Body of pancreas (tissue), 4 donors: ENCODE data around the gene NGF. TPM values are rescaled to one million over a fixed set of nuclear protein-coding genes. Genes with fewer than 3 reads are reported as not detected.

Experiments used
- ATAC-seq: fragments of 150-250 bp; one replicate; pipeline ENCODE4 v1.9.1; 2016
- DNase-seq, 4 donors: peaks; one replicate each; pipeline ENCODE4 v3.0.0-alpha.2; 2019
- H3K27ac ChIP-seq, 4 donors: fragments of 200-600 bp; sonication (generic); 1 replicate in 3 of 4; 2 replicates in 1 of 4; pipeline versions ENCODE4 v1.5.1 to v1.6.1; 2016 to 2019; ENCODE audit warnings: mild to moderate bottlenecking in 1 of 4, mixed read lengths in 1 of 4, moderate library complexity in 1 of 4
- H3K27me3 ChIP-seq, 2 donors: fragments of 200-600 bp; sonication (generic); one replicate each; pipeline ENCODE4 v1.6.0; 2016; ENCODE audit warnings: mild to moderate bottlenecking in 1 of 2
- H3K36me3 ChIP-seq, 2 donors: fragments of 200-600 bp; sonication (generic); replicated peaks in 1 of 2; 2 replicates each; pipeline ENCODE4 v1.5.1; 2016; ENCODE audit warnings: low read depth in 2 of 2; ENCODE audit not compliant: insufficient read depth in 1 of 2
- H3K4me1 ChIP-seq: fragments of 200-600 bp; sonication (generic); one replicate; pipeline ENCODE4 v1.6.0; 2016
- H3K4me3 ChIP-seq, 2 donors: fragments of 200-600 bp; sonication (generic); 1 replicate in 1 of 2; 2 replicates in 1 of 2; pipeline ENCODE4 v1.5.1; 2016 to 2019
- H3K9me3 ChIP-seq, 3 donors: fragments of 200-600 bp; sonication (generic); 1 replicate in 2 of 3; 2 replicates in 1 of 3; pipeline ENCODE4 v1.5.1; 2016
- POLR2A ChIP-seq, 3 donors: fragments of 450-650 bp; IDR thresholded peaks; one replicate each; pipeline ENCODE4 v1.6.1; 2016; ENCODE audit warnings: antibody characterized with exemption in 3 of 3, mild to moderate bottlenecking in 2 of 3
- WGBS, 2 donors: methylation state at CpG; one replicate each; pipeline ENCODE4 v1.1.5; 2017; 5-methylcytosine and 5-hydroxymethylcytosine counted together
- intact Hi-C: fragments of 100-400 bp; cut with DNase I; formaldehyde crosslinking; loops from one replicate; pipeline ENCODE4 v1.15.1; 2023
- total RNA-seq, 2 donors: library from RNA; depleted of rRNA; stranded (reverse); fragments of >200 nt; gene quantifications; one replicate each; pipeline ENCODE4 v1.1.0, GENCODE V29; 2016
- TF ChIP-seq, protein P1 (sequence below), 7 experiments: fragments of 450-650 bp in 4 of 7; fragments of 200-600 bp in 3 of 7; sonication (generic) in 3 of 7; IDR thresholded peaks; one replicate each; pipeline ENCODE4 v1.5.1; 2016 to 2019; ENCODE audit warnings: antibody characterized with exemption in 7 of 7

The NGF gene
- total RNA-seq, 2 donors from 2014 or later, result 3.6 TPM; not detected in 1

DNA sequence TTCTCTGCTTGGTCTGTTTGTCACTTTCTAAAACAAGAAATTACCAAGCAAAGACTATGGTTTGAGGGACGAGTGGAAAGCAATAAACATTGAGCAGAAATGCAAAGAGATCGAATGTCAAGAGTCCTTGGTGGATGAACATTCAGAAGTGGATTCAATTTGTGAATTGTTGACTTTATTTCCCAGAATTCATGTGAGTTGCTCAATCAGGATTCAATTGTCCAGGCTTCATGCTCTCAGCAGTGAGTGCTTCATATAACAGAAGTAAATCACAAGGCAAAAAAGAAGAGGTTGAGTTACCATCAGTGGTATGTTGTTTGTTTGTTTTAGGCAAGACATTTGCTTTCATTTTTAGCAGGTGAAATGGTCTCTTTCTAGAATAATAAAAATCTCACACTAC is 31.9 kb downstream of the NGF start:
- no peak for ATAC-seq
- H3K9me3 ChIP-seq, result no peaks in the 10 kb centered on the region
- H3K4me1 ChIP-seq, result no peaks in the 10 kb centered on the region
- H3K27me3 ChIP-seq, result no peaks in the 10 kb centered on the region
- H3K27ac ChIP-seq, result no peak overlapping the region
- TF ChIP-seq, protein P1, sequence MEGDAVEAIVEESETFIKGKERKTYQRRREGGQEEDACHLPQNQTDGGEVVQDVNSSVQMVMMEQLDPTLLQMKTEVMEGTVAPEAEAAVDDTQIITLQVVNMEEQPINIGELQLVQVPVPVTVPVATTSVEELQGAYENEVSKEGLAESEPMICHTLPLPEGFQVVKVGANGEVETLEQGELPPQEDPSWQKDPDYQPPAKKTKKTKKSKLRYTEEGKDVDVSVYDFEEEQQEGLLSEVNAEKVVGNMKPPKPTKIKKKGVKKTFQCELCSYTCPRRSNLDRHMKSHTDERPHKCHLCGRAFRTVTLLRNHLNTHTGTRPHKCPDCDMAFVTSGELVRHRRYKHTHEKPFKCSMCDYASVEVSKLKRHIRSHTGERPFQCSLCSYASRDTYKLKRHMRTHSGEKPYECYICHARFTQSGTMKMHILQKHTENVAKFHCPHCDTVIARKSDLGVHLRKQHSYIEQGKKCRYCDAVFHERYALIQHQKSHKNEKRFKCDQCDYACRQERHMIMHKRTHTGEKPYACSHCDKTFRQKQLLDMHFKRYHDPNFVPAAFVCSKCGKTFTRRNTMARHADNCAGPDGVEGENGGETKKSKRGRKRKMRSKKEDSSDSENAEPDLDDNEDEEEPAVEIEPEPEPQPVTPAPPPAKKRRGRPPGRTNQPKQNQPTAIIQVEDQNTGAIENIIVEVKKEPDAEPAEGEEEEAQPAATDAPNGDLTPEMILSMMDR (IDR thresholded peaks at IDR 0.05), result no peak
- TF ChIP-seq POLR2A (IDR thresholded peaks at IDR 0.05), result no peak
- DNase-seq, result no peak
- H3K36me3 ChIP-seq, result no peaks in the 10 kb centered on the region
- intact Hi-C loops, result no loop called here
- H3K4me3 ChIP-seq, result no peak overlapping the region
- 71 to 75% methylated on average over 2 of the region's 2 CpGs for WGBS, 2 donors

DNA sequence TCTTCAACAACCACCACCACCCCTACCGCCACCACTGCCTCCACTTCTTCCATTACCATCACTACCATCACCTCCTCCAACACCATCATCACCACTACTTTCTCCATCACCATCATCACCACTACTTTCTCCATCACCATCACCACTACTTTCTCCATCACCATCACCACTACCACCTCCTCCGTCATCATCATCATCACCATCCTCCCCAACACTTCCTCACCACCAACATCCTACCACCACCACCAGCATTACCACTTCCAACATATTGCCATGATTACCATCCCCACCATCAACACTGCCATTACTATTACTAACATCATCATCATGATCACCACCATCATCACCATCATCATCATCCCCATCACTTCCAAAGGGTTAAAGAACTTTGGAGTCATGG is 34.7 kb downstream of the NGF start:
- intact Hi-C loops, result no loop called here
- TF ChIP-seq, protein P1 (IDR thresholded peaks at IDR 0.05), result no peak
- no peak for TF ChIP-seq POLR2A (IDR thresholded peaks at IDR 0.05)
- no peaks in the 10 kb centered on the region for H3K27me3 ChIP-seq
- DNase-seq (no peak), ATAC-seq (no peak)
- H3K27ac ChIP-seq, result no peak overlapping the region
- no peaks in the 10 kb centered on the region for H3K9me3 ChIP-seq
- no peak overlapping the region for H3K4me3 ChIP-seq
- WGBS, 2 donors, result 89% methylated on average over 2 of the region's 2 CpGs
- H3K36me3 ChIP-seq, result no peaks in the 10 kb centered on the region
- no peaks in the 10 kb centered on the region for H3K4me1 ChIP-seq

- no peak overlapping the region for H3K27ac ChIP-seq
- no peaks in the 10 kb centered on the region for H3K27me3 ChIP-seq
- H3K36me3 ChIP-seq, result no peaks in the 10 kb centered on the region
- TF ChIP-seq POLR2A (IDR thresholded peaks at IDR 0.05), result no peak
- TF ChIP-seq, protein P1 (IDR thresholded peaks at IDR 0.05), result no peak
- no peak overlapping the region for H3K4me3 ChIP-seq
- intact Hi-C loops, result no loop called here
- no peaks in the 10 kb centered on the region for H3K9me3 ChIP-seq
- DNase-seq, result no peak
- WGBS, 2 donors, result 67 to 70% methylated on average over 9 of the region's 9 CpGs
- no peaks in the 10 kb centered on the region for H3K4me1 ChIP-seq
- ATAC-seq, result no peak
Observed at GRCh38 chr1:115302390-115302961, 35.6 kb downstream of the NGF start.

GRCh38 chr1:115301438-115302020 is 36.5 kb downstream of the NGF start:
- Histone ChIP-seq H3K9me3 (no peaks in the 10 kb centered on the region), H3K4me3 (no peak overlapping the region), H3K27ac (no peak overlapping the region), H3K36me3 (no peaks in the 10 kb centered on the region), H3K27me3 (no peaks in the 10 kb centered on the region), H3K4me1 (no peaks in the 10 kb centered on the region)
- ATAC-seq (no peak), DNase-seq (no peak)
- TF ChIP-seq POLR2A (IDR thresholded peaks at IDR 0.05), result no peak
- intact Hi-C loops, result no loop called here
- WGBS, 2 donors, result 57 to 59% methylated on average over 8 of the region's 8 CpGs

- H3K27ac ChIP-seq, result no peak overlapping the region
- no peaks in the 10 kb centered on the region for H3K9me3 ChIP-seq
- ATAC-seq, result no peak
- no peaks in the 10 kb centered on the region for H3K27me3 ChIP-seq
- H3K4me1 ChIP-seq, result no peaks in the 10 kb centered on the region
- DNase-seq, result no peak
- TF ChIP-seq POLR2A (IDR thresholded peaks at IDR 0.05), result no peak
- TF ChIP-seq, protein P1 (IDR thresholded peaks at IDR 0.05), result no peak
- 56 to 58% methylated on average over 8 of the region's 8 CpGs for WGBS, 2 donors
- no peak overlapping the region for H3K4me3 ChIP-seq
- H3K36me3 ChIP-seq, result no peaks in the 10 kb centered on the region
- intact Hi-C loops, result no loop called here
Observed at GRCh38 chr1:115300087-115300876, 37.8 kb downstream of the NGF start.
